ENCODE data around the gene GABRB1. TPM values are rescaled to one million over a fixed set of nuclear protein-coding genes. Genes with fewer than 3 reads are reported as not detected.

GABRB1 gene
- total RNA-seq, 1 donor from 2014 or later = 4.0 TPM

DNA sequence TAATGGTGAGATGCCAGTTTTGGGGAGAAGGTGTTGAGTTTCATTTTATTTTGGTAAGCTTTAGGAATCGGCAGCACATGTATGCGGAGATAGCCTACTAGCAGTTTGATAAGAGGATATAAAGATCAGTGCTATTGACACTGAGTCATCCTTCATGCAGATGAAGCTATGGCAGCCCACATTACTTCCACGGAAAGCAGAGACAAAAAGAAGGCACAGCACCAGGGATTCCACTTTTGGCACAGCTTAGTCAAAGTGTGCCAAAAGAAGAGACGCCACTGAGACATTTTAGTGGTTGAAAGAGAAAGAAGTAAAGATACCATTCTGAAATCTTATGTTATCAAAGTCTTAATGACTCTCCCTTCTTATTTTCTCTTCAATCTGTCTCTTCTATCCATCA, 103.8 kb downstream of the GABRB1 start:
- Histone ChIP-seq H3K4me1 (no peaks in the 10 kb centered on the region), H3K27me3 (ENCODE audit: low read depth) (no peaks in the 10 kb centered on the region), H3K9me3 (replicated peaks) (no peaks in the 10 kb centered on the region), H3K27ac (replicated peaks) (no peak overlapping the region), H3K4me3 (no peak overlapping the region), H3K36me3 (no peaks in the 10 kb centered on the region)
- TF ChIP-seq, protein P1, sequence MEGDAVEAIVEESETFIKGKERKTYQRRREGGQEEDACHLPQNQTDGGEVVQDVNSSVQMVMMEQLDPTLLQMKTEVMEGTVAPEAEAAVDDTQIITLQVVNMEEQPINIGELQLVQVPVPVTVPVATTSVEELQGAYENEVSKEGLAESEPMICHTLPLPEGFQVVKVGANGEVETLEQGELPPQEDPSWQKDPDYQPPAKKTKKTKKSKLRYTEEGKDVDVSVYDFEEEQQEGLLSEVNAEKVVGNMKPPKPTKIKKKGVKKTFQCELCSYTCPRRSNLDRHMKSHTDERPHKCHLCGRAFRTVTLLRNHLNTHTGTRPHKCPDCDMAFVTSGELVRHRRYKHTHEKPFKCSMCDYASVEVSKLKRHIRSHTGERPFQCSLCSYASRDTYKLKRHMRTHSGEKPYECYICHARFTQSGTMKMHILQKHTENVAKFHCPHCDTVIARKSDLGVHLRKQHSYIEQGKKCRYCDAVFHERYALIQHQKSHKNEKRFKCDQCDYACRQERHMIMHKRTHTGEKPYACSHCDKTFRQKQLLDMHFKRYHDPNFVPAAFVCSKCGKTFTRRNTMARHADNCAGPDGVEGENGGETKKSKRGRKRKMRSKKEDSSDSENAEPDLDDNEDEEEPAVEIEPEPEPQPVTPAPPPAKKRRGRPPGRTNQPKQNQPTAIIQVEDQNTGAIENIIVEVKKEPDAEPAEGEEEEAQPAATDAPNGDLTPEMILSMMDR (IDR thresholded peaks at IDR 0.05; ENCODE audit: borderline replicate concordance) = no peak
- intact Hi-C loops (cut with micrococcal nuclease) = no loop called here
- no peak for DNase-seq

DNA sequence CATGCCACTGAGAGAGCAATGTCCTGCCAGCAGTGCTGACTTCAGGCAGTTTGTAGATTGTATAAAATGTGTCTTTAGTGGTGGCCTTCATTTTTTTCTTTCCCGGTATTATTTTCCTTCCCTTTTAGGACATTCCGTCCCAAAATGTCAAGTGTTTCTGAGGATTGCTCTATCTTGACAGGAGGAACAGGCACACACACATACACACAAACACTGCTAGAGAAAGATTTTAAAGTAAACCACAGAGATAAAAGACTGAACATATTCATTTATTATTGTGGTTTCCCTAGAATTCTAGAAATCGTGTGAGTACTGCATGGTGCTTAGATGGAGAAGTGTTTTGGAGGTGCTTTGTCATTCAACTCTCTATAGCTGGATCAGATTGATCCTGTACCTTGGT, 111.9 kb downstream of the GABRB1 start:
- DNase-seq = no peak
- intact Hi-C loops (cut with micrococcal nuclease) = no loop called here
- no peak overlapping the region for H3K4me3 ChIP-seq
- H3K27me3 ChIP-seq (ENCODE audit: low read depth) = no peaks in the 10 kb centered on the region
- TF ChIP-seq, protein P1 (IDR thresholded peaks at IDR 0.05; ENCODE audit: borderline replicate concordance) = no peak
- H3K4me1 ChIP-seq = no peaks in the 10 kb centered on the region
- no peak overlapping the region for H3K27ac ChIP-seq (replicated peaks)
- no peaks in the 10 kb centered on the region for H3K9me3 ChIP-seq (replicated peaks)
- no peaks in the 10 kb centered on the region for H3K36me3 ChIP-seq

- Histone ChIP-seq H3K4me3 (no peak overlapping the region), H3K9me3 (replicated peaks) (no peaks in the 10 kb centered on the region), H3K4me1 (no peaks in the 10 kb centered on the region), H3K27ac (replicated peaks) (no peak overlapping the region), H3K27me3 (ENCODE audit: low read depth) (no peaks in the 10 kb centered on the region), H3K36me3 (no peaks in the 10 kb centered on the region)
- TF ChIP-seq, protein P1 (IDR thresholded peaks at IDR 0.05; ENCODE audit: borderline replicate concordance) = no peak
- intact Hi-C loops (cut with micrococcal nuclease) = no loop called here
- DNase-seq = no peak
Observed at GRCh38 chr4:47145630-47146029, 114.3 kb downstream of the GABRB1 start.

DNA sequence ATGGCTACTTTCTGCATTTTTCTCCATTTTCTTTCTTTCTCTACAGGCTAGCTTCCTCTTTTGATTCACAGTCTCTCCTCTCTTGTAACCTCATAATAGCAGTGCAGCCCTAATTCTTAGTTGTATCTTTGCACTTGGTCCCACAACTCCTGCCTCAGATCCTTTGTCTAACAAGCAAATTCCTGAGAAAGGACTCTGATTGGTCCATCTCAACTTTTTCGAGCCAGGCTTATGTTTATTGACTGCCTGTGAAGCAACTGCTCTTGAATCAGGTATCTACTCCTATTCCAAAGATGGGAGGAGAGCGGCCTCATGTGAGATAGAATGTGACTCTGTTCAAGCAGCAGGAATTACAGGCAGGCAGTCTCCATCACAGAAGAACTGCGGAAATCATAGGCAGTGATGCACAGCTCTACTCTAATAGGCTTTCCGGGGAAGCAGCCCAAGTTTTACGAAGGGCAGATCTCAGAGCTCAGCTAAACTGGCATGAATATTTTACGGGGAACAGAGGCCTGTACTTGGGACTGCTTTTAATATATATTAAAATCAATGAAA, 123.5 kb downstream of the GABRB1 start:
- TF ChIP-seq, protein P1 (IDR thresholded peaks at IDR 0.05; ENCODE audit: borderline replicate concordance) = no peak
- Histone ChIP-seq H3K36me3 (no peaks in the 10 kb centered on the region), H3K9me3 (replicated peaks) (no peaks in the 10 kb centered on the region), H3K4me1 (no peaks in the 10 kb centered on the region), H3K27ac (replicated peaks) (no peak overlapping the region), H3K27me3 (ENCODE audit: low read depth) (no peaks in the 10 kb centered on the region), H3K4me3 (no peak overlapping the region)
- no peak for DNase-seq
- intact Hi-C loops (cut with micrococcal nuclease) = no loop called here

- no peaks in the 10 kb centered on the region for H3K27me3 ChIP-seq (ENCODE audit: low read depth)
- no peaks in the 10 kb centered on the region for H3K9me3 ChIP-seq (replicated peaks)
- H3K36me3 ChIP-seq = no peaks in the 10 kb centered on the region
- no peak overlapping the region for H3K27ac ChIP-seq (replicated peaks)
- intact Hi-C loops (cut with micrococcal nuclease) = no loop called here
- DNase-seq = no peak
- H3K4me1 ChIP-seq = no peaks in the 10 kb centered on the region
- no peak overlapping the region for H3K4me3 ChIP-seq
- TF ChIP-seq, protein P1 (IDR thresholded peaks at IDR 0.05; ENCODE audit: borderline replicate concordance) = no peak
Observed at GRCh38 chr4:47155919-47156318, 124.6 kb downstream of the GABRB1 start.
